CD4-positive, alpha-beta memory T cell (primary cell): ENCODE data around the gene SLC6A13. TPM values are rescaled to one million over a fixed set of nuclear protein-coding genes. Genes with fewer than 3 reads are reported as not detected.

Experiments
- CTCF ChIA-PET: fragments of 350-600 bp; sonication (Branson Sonifier 250); formaldehyde crosslinking; loops from one replicate; lab custom pipeline; 2021; ENCODE audit warnings: inconsistent platforms; ENCODE audit not compliant: partially characterized antibody; lab: Charles Lee
- POLR2A ChIA-PET: fragments of 350-600 bp; sonication (Branson Sonifier 250); formaldehyde crosslinking; loops from one replicate; lab custom pipeline; 2021; ENCODE audit not compliant: partially characterized antibody; lab: Charles Lee
- DNase-seq, 5 donors: peaks; one replicate each; pipeline versions ENCODE4 v3.0.0 to v3.0.0-alpha.2; 2020 to 2022; ENCODE audit warnings: mixed read lengths in 1 of 5
- H3K27ac ChIP-seq: one replicate; pipeline ENCODE4 v1.7.0; 2013; ENCODE audit warnings: low read depth, low read length
- H3K27me3 ChIP-seq: 2 replicates; pipeline ENCODE4 v1.7.0; 2013; ENCODE audit warnings: mild to moderate bottlenecking, low read length, moderate library complexity; ENCODE audit not compliant: insufficient read depth
- H3K36me3 ChIP-seq: 2 replicates; pipeline ENCODE4 v1.7.0; 2013; ENCODE audit warnings: mild to moderate bottlenecking, low read length, moderate library complexity; ENCODE audit not compliant: insufficient read depth
- H3K4me1 ChIP-seq: 2 replicates; pipeline ENCODE4 v1.7.0; 2013; ENCODE audit warnings: mild to moderate bottlenecking, low read length, moderate library complexity; ENCODE audit not compliant: insufficient read depth
- H3K4me3 ChIP-seq, 2 donors: one replicate each; pipeline ENCODE4 v1.7.0; 2013; ENCODE audit warnings: low read length in 2 of 2, mild to moderate bottlenecking in 1 of 2
- H3K9me3 ChIP-seq, 2 donors: one replicate each; pipeline ENCODE4 v1.7.0; 2013; ENCODE audit warnings: low read length in 2 of 2, control low read depth in 1 of 2; ENCODE audit not compliant: control insufficient read depth in 1 of 2
- H3K27ac Mint-ChIP-seq, 7 donors: one replicate each; pipeline ENCODE4 v1.8.0; 2020 to 2021; ENCODE audit warnings: mixed read lengths in 7 of 7, mild to moderate bottlenecking in 6 of 7, inconsistent platforms in 3 of 7, moderate library complexity in 3 of 7
- H3K27me3 Mint-ChIP-seq, 2 donors: one replicate each; pipeline ENCODE4 v1.8.0; 2020 to 2021; ENCODE audit warnings: mixed read lengths in 2 of 2
- H3K36me3 Mint-ChIP-seq, 2 donors: one replicate each; pipeline ENCODE4 v1.8.0; 2020 to 2021; ENCODE audit warnings: mixed read lengths in 2 of 2, inconsistent platforms in 1 of 2, mild to moderate bottlenecking in 1 of 2
- H3K4me1 Mint-ChIP-seq, 4 donors: one replicate each; pipeline ENCODE4 v1.8.0; 2020 to 2021; ENCODE audit warnings: mixed read lengths in 4 of 4, mild to moderate bottlenecking in 1 of 4
- H3K4me3 Mint-ChIP-seq, 8 donors: one replicate each; pipeline ENCODE4 v1.8.0; 2020 to 2021; ENCODE audit warnings: mixed read lengths in 8 of 8, mild to moderate bottlenecking in 7 of 8, moderate library complexity in 6 of 8, inconsistent platforms in 3 of 8
- H3K9me3 Mint-ChIP-seq, 8 donors: one replicate each; pipeline ENCODE4 v1.8.0; 2020 to 2021; ENCODE audit warnings: mixed read lengths in 8 of 8, mild to moderate bottlenecking in 5 of 8, inconsistent platforms in 3 of 8, moderate library complexity in 1 of 8
- intact Hi-C: fragments of 100-400 bp; cut with micrococcal nuclease; formaldehyde crosslinking; loops from one replicate; pipeline ENCODE4 v1.15.1; 2023
- polyA plus RNA-seq, 2 donors: library from polyadenylated mRNA; unstranded; fragments of 300-500 nt; fragmentation: Illumina TruSeq; gene quantifications; one replicate each; pipeline ENCODE4 v1.2.3, GENCODE V29; 2021
- total RNA-seq, 2 experiments: library from RNA; stranded (reverse); gene quantifications; one replicate each; pipeline ENCODE4 v1.2.3, GENCODE V29; 2021

Gene SLC6A13
- total and polyA plus RNA-seq, 4 experiments from 2014 or later, result 0.17 to 0.75 (median 0.32) TPM; not detected in 1

GRCh38 chr12:174124-174523 lies 88.5 kb downstream of the SLC6A13 start:
- no peak overlapping the region for H3K4me3 ChIP-seq
- intact Hi-C loops, result no loop called here
- H3K4me1 ChIP-seq, result no peaks in the 10 kb centered on the region
- DNase-seq, result no peak
- H3K27me3 ChIP-seq, result no peaks in the 10 kb centered on the region
- H3K27ac Mint-ChIP-seq, result no peak overlapping the region
- peaks cover 7 to 28% of the 10 kb centered on the region in 2 donors for H3K27me3 Mint-ChIP-seq
- no peaks in the 10 kb centered on the region for H3K9me3 ChIP-seq
- no peaks in the 10 kb centered on the region for H3K36me3 Mint-ChIP-seq
- ChIA-PET POLR2A (no interaction called here), CTCF (no interaction called here)
- peaks cover 0 to 7% (median 3%) of the 10 kb centered on the region in 4 donors for H3K4me1 Mint-ChIP-seq
- H3K4me3 Mint-ChIP-seq, result no peak overlapping the region
- H3K9me3 Mint-ChIP-seq, result no peaks in the 10 kb centered on the region
- no peak overlapping the region for H3K27ac ChIP-seq
- no peaks in the 10 kb centered on the region for H3K36me3 ChIP-seq

DNA sequence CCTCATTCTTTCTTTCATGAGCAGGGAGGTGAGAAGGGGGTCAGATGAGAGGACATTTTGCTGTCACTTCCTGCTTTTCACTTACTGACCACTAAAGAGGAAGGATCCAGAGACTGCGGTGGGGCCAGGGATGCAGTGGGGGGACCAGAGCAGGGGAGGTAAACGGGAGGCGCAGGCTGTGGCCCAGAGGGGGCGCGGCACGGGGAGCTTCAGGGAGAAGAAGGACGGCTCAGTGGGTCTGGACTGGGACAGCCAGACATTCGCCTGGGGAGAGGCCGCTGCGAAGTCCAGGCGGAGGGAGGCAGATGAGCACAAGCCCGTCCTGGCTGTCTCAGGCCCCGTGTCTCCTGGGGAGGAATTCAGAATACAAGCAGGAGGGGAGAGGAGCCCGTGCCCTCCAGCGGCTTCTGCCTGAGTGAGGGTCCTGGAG lies 89.9 kb downstream of the SLC6A13 start:
- Mint-ChIP-seq H3K4me1 (peaks cover 0 to 16% (median 4%) of the 10 kb centered on the region in 4 donors), H3K27ac (no peak overlapping the region), H3K27me3 (peaks cover 3 to 28% of the 10 kb centered on the region in 2 donors), H3K36me3 (no peaks in the 10 kb centered on the region), H3K4me3 (no peak overlapping the region), H3K9me3 (no peaks in the 10 kb centered on the region)
- DNase-seq, result no peak
- H3K4me1 ChIP-seq, result no peaks in the 10 kb centered on the region
- ChIA-PET POLR2A (no interaction called here), CTCF (no interaction called here)
- no peak overlapping the region for H3K27ac ChIP-seq
- intact Hi-C loops, result no loop called here
- no peak overlapping the region for H3K4me3 ChIP-seq
- no peaks in the 10 kb centered on the region for H3K36me3 ChIP-seq
- H3K27me3 ChIP-seq, result no peaks in the 10 kb centered on the region
- no peaks in the 10 kb centered on the region for H3K9me3 ChIP-seq

DNA sequence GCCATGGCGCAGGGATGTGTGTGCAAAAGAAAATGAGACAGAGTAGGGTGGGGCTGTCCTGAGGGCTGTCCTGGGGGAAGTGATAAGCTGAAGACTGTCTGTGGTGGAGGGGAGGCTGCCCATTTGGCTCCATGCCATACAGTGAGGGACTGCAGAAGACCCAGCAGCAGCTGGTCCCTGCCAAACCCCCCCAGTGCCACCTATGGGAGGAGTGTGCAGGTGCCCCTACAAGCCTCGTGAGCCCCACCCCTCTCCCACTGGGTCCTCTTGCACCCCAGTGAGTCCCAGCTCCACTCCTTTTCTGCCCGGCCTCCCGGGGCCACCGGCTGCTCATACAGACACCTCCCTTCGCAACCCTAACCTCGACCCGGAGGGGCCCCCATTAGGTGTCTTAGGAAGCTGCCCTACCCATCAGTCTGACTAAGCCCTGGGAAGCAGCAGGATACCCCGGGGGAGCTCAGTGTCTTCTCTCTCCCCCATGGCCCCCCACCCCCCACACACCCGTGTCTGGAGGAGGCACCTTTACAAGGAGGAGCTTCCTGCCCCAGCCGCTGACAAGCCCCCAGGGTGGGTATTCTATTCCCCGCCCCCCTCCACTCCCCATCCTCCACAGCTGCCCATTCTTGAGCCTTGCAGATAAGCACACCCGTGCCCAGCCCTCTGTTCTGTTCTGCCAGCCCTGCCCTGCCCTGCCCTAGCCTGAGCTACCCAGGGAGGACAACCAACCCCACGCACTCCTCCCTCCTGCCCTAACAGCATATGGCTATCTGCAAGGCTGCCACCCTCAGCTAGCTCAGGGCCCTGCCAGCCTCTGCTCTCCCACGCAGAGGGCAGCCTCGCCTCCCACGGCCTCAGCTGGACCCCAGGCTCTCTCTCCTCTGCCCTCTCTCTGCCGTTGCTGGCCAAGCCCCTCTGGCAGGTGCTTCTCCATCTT lies 90.6 kb downstream of the SLC6A13 start:
- Histone ChIP-seq H3K27me3 (no peaks in the 10 kb centered on the region), H3K9me3 (no peaks in the 10 kb centered on the region), H3K4me1 (no peaks in the 10 kb centered on the region), H3K27ac (no peak overlapping the region), H3K36me3 (no peaks in the 10 kb centered on the region), H3K4me3 (no peak overlapping the region)
- intact Hi-C loops, result no loop called here
- H3K36me3 Mint-ChIP-seq, result no peaks in the 10 kb centered on the region
- H3K4me1 Mint-ChIP-seq, result peaks cover 0 to 16% (median 4%) of the 10 kb centered on the region in 4 donors
- ChIA-PET CTCF (no interaction called here), POLR2A (no interaction called here)
- no peak for DNase-seq
- no peaks in the 10 kb centered on the region for H3K9me3 Mint-ChIP-seq
- peaks cover 3 to 30% of the 10 kb centered on the region in 2 donors for H3K27me3 Mint-ChIP-seq
- no peak overlapping the region for H3K27ac Mint-ChIP-seq
- no peak overlapping the region for H3K4me3 Mint-ChIP-seq

DNA sequence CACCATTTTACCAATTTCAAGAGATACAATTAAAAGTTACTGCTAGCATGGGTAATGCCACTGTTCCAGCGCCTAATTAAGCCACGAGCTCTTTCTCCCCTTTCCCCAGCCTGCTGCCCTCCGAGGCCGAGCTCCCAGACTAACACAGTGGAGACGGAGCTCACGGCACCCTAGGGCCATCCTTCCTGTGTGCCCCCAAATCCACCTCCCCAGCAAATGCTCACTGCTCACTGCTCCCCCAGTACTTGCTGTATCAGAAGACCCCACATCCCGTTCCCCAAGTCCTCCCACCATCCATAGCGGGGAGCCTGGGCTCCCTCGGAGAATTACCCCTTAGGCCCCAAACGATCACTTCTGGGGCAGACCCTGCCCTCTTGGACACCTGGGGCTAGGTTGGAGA lies 91.4 kb downstream of the SLC6A13 start:
- no peaks in the 10 kb centered on the region for H3K9me3 Mint-ChIP-seq
- no peak overlapping the region for H3K4me3 Mint-ChIP-seq
- intact Hi-C loops, result no loop called here
- H3K27me3 Mint-ChIP-seq, result peaks cover 3 to 25% of the 10 kb centered on the region in 2 donors
- H3K27ac Mint-ChIP-seq, result no peak overlapping the region
- H3K4me1 Mint-ChIP-seq, result peaks cover 0 to 16% (median 4%) of the 10 kb centered on the region in 4 donors
- Histone ChIP-seq H3K4me3 (no peak overlapping the region), H3K36me3 (no peaks in the 10 kb centered on the region), H3K4me1 (no peaks in the 10 kb centered on the region), H3K27me3 (no peaks in the 10 kb centered on the region), H3K27ac (no peak overlapping the region), H3K9me3 (no peaks in the 10 kb centered on the region)
- no peaks in the 10 kb centered on the region for H3K36me3 Mint-ChIP-seq
- ChIA-PET POLR2A (no interaction called here), CTCF (no interaction called here)
- no peak for DNase-seq

Other genes with a start within 250 kb of the SLC6A13 start
- gene IQSEC3, start 196.1 kb downstream of the SLC6A13 start, total RNA-seq, result under 1 TPM; 0.84 to 0.91 TPM
- gene IQSEC3, start 196.1 kb downstream of the SLC6A13 start, polyA plus RNA-seq, result not detected
- gene SLC6A12, start 48.7 kb downstream of the SLC6A13 start, total RNA-seq, result under 1 TPM; 0.33 to 0.49 TPM
- gene SLC6A12, start 48.7 kb downstream of the SLC6A13 start, polyA plus RNA-seq, result not detected
- 100 to 1,000 TPM; 126 to 134 TPM for gene KDM5A, start 126.5 kb upstream of the SLC6A13 start, total RNA-seq
- gene KDM5A, start 126.5 kb upstream of the SLC6A13 start, polyA plus RNA-seq, result 10 to 100 TPM; 40.7 to 69.8 TPM
- gene CCDC77, start 138.8 kb upstream of the SLC6A13 start, total RNA-seq, result 10 to 100 TPM in 1 of 2 experiments, 1 to 10 TPM in 1; 7.9 to 13.0 TPM
- gene CCDC77, start 138.8 kb upstream of the SLC6A13 start, polyA plus RNA-seq, result 1 to 10 TPM; 5.3 to 9.0 TPM
- gene B4GALNT3, start 197.1 kb upstream of the SLC6A13 start, total RNA-seq, result 1 to 10 TPM; 2.1 to 2.6 TPM
- gene B4GALNT3, start 197.1 kb upstream of the SLC6A13 start, polyA plus RNA-seq, result 1 to 10 TPM in 1 of 2 donors, under 1 TPM in 1; 0.18 to 4.8 TPM